Chondrocyte (in vitro differentiated cells): ENCODE results near the gene LRBA. TPM values are rescaled to one million over a fixed set of nuclear protein-coding genes. Genes with fewer than 3 reads are reported as not detected.

ENCODE experiments used
- DNase-seq: peaks from one replicate; pipeline ENCODE4 v3.0.0; 2021; ENCODE audit warnings: mixed read lengths, low spot score
- H3K27ac Mint-ChIP-seq: one replicate; pipeline ENCODE4 v1.8.0; 2021; ENCODE audit warnings: mild to moderate bottlenecking, moderate library complexity, mixed read lengths; ENCODE audit not compliant: unreplicated experiment
- H3K27me3 Mint-ChIP-seq: 2 replicates; pipeline ENCODE4 v1.8.0; 2021; ENCODE audit warnings: low read depth, mixed read lengths
- H3K36me3 Mint-ChIP-seq: 2 replicates; pipeline ENCODE4 v1.8.0; 2021; ENCODE audit warnings: low read depth, mixed read lengths
- H3K4me1 Mint-ChIP-seq: 2 replicates; pipeline ENCODE4 v1.8.0; 2021; ENCODE audit warnings: low read depth, mild to moderate bottlenecking, mixed read lengths
- H3K4me3 Mint-ChIP-seq: one replicate; pipeline ENCODE4 v1.8.0; 2021; ENCODE audit warnings: mild to moderate bottlenecking, moderate library complexity, mixed read lengths; ENCODE audit not compliant: unreplicated experiment
- H3K9me3 Mint-ChIP-seq: 2 replicates; pipeline ENCODE4 v1.8.0; 2021; ENCODE audit warnings: low read depth, mixed read lengths
- CTCF ChIP-seq: fragments of 200-600 bp; sonication (generic); IDR thresholded peaks from 2 replicates; pipeline ENCODE4 v1.5.0; 2021; ENCODE audit warnings: antibody characterized with exemption, mild to moderate bottlenecking, moderate library complexity
- total RNA-seq: library from RNA; stranded (reverse); gene quantifications from 3 replicates; pipeline ENCODE4 v1.2.1, GENCODE V29; 2021

Gene LRBA
- total RNA-seq, 1 donor from 2014 or later: 19.7 TPM

GRCh38 chr4:150990993-150991392 is 24.1 kb downstream of the LRBA start:
- Mint-ChIP-seq H3K9me3 (no peaks in the 10 kb centered on the region), H3K27ac (no peak overlapping the region), H3K4me3 (no peak overlapping the region), H3K27me3 (no peaks in the 10 kb centered on the region), H3K36me3 (no peaks in the 10 kb centered on the region), H3K4me1 (peaks cover 6% of the 10 kb centered on the region)
- DNase-seq: no peak
- no peak for TF ChIP-seq CTCF

GRCh38 chr4:150990250-150990649 is 24.8 kb downstream of the LRBA start:
- no peaks in the 10 kb centered on the region for H3K36me3 Mint-ChIP-seq
- no peak overlapping the region for H3K4me3 Mint-ChIP-seq
- H3K9me3 Mint-ChIP-seq: no peaks in the 10 kb centered on the region
- H3K27ac Mint-ChIP-seq: no peak overlapping the region
- TF ChIP-seq CTCF: no peak
- DNase-seq: no peak
- peaks cover 6% of the 10 kb centered on the region for H3K4me1 Mint-ChIP-seq
- no peaks in the 10 kb centered on the region for H3K27me3 Mint-ChIP-seq

- Mint-ChIP-seq H3K4me3 (no peak overlapping the region), H3K4me1 (no peaks in the 10 kb centered on the region), H3K27me3 (no peaks in the 10 kb centered on the region), H3K9me3 (no peaks in the 10 kb centered on the region), H3K36me3 (no peaks in the 10 kb centered on the region), H3K27ac (no peak overlapping the region)
- DNase-seq: no peak
- TF ChIP-seq CTCF: no peak
Observed at GRCh38 chr4:150988238-150988637, 26.8 kb downstream of the LRBA start.

- no peak overlapping the region for H3K4me3 Mint-ChIP-seq
- H3K36me3 Mint-ChIP-seq: no peaks in the 10 kb centered on the region
- no peak overlapping the region for H3K27ac Mint-ChIP-seq
- H3K9me3 Mint-ChIP-seq: no peaks in the 10 kb centered on the region
- no peaks in the 10 kb centered on the region for H3K4me1 Mint-ChIP-seq
- no peak for DNase-seq
- no peaks in the 10 kb centered on the region for H3K27me3 Mint-ChIP-seq
- TF ChIP-seq CTCF: no peak
Observed at GRCh38 chr4:150987204-150987603, 27.9 kb downstream of the LRBA start.

- no peaks in the 10 kb centered on the region for H3K9me3 Mint-ChIP-seq
- H3K36me3 Mint-ChIP-seq: no peaks in the 10 kb centered on the region
- no peak for DNase-seq
- no peak for TF ChIP-seq CTCF
- H3K4me3 Mint-ChIP-seq: no peak overlapping the region
- no peaks in the 10 kb centered on the region for H3K4me1 Mint-ChIP-seq
- no peak overlapping the region for H3K27ac Mint-ChIP-seq
- no peaks in the 10 kb centered on the region for H3K27me3 Mint-ChIP-seq
Observed at GRCh38 chr4:150986085-150986484, 29.0 kb downstream of the LRBA start.
